Activated CD4-positive, alpha-beta T cell treated with anti-CD3 and anti-CD28 coated beads, Interleukin-2, amount 50 U/mL, for 16 hours (primary cell): ENCODE data around the gene USP10.
"Not testable (repeated sequence)": the region's sequence is repeated elsewhere in the genome, so short reads cannot be mapped to it uniquely, and the experiment has no call there.

Experiments used
- DNase-seq: peaks from one replicate; pipeline ENCODE4 v3.0.0-alpha.2; 2020

Gene USP10

GRCh38 chr16:84673561-84673960 lies 26.2 kb upstream of the USP10 start:
- DNase-seq, result no peak

GRCh38 chr16:84675423-84675822 lies 24.4 kb upstream of the USP10 start:
- no peak for DNase-seq

DNA sequence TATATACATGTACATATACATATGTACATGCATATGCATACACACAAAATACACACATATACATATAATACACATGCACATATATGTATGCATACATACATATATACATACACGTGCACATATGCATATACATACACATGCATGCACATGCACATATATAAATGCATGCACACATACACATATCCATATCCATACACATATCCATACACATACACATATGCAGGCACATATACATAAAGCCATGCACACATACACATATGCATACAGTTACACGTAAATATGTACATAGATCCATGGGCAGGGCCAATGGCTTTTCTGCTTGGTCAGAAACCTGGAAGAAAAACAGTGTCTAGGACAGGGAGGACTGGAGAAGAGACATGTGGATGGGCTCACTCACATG lies 23.9 kb upstream of the USP10 start:
- DNase-seq, result no peak

DNA sequence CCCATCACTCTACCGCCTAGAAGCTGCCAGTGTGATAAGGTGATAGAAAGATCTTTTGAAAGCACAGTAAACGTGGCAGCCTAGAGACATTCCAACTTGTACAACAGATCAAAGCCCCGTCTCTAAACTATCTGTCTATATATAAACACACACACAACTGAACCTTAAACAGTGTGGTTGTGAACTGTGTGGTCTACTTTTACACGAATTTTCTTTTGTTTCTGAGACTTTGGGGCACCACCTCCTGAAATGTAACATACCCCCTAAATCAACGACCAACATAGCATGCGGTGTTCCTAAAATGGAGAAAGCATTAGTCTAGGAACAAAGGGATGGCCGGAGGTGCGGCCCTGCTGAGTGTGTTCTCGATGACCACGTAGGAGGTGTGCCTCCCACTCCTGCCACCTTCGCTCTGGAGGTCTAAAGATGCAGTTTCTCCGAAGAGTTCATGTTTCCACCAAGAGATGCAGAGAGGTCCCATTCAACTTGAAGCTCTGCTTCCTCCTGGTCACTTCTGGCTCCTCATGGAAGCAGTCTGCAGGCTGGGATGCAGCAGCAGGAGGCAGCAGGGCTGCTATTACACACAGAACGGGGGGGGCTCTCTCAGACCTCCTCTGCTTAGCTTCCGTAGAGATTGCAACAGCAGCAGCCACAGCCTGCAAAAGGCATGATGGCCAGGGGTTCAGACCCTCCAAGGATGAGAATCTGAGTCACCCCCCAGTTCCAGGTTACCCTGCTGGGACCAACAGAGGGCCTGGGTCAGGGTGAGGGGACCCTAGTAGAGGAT lies 22.6 kb upstream of the USP10 start:
- DNase-seq, result no peak

DNA sequence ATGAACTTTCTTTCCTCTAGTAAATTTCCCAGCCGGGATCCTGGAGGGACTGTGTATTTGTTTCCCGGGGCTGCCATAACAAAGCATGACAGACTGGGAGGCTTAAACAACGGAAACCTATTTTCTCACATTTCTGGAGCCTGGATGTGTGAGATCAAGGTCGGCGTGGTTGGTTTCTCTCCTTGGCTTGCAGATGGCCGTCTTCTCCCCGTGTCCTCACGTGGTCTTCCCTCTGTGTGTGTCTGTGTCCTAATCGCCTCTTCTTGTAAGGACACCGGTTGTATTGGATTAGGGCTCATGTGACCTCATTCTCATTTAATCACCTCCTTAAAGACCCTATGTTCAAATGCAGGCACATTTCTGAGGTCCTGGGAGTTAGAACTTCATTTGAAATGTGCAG lies 22.0 kb upstream of the USP10 start:
- DNase-seq, result no peak

DNA sequence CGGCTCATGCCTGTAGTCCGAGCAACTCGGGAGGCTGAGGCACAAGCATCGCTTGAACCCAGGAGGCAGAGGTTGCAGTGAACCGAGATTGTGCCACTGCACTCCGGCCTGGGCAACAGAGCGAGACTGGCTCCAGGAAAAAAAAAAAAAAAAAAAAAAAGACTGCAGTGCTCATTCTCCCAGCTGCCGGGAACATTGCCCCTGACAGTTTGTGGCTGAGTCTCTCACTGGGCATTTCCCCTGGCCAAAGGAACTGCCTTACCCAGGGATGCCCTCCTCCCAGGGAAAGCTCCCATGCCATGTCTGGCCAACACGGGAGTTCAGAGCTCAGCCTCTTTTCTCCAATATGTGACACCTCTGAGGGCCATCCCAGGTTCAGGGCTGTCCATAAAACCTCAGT lies 21.3 kb upstream of the USP10 start:
- no peak for DNase-seq

GRCh38 chr16:84680165-84680842 lies 19.5 kb upstream of the USP10 start:
- DNase-seq, result no peak

GRCh38 chr16:84680843-84681629 lies 18.8 kb upstream of the USP10 start:
- no peak for DNase-seq

GRCh38 chr16:84683691-84684591 lies 15.9 kb upstream of the USP10 start:
- no peak for DNase-seq

DNA sequence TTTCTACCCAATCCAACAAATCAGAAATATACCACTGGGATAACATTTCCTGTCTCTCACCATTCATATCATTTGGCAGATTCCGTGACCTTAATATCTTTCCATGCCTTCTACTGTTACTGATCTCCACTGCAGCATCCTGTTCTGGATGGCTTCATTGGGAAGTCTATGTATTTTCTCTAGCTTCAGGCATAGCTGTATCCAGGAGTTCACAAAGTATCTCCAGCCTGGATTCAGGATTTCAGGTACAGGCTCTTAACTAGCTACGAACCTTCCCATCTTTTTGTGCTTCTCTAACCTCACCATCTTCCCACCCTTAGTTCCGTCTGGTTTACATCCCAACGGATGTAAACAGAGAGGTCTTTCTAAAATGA lies 15.2 kb upstream of the USP10 start:
- no peak for DNase-seq

GRCh38 chr16:84685210-84685609 lies 14.6 kb upstream of the USP10 start:
- no peak for DNase-seq

DNA sequence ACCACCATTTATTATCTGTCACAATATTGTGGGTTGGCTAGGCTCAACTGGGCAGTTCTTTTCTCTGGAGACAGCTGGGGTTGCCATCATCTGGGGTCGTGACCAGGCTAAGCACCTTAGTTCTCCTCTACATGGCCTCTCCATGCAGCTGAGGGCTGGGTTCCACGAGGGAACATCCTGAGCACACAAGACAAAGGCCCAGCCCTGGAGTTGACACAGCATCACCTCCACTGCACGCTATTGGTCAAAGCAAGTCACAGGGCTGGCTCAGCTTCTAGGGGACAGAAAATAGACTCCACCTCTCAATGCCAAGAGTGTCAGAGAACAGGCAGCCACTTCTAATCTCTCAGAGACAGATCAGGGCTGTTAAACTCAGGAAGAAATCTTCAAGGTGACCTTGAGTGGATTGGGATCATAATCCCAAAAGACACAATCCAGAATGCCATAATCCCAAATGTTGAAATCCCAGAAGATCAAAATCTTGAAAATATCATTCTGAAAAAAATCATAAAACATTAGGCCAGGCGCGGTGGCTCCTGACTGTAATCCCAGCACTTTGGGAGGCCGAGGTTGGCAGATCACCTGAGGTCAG lies 13.0 kb upstream of the USP10 start:
- DNase-seq, result no peak

DNA sequence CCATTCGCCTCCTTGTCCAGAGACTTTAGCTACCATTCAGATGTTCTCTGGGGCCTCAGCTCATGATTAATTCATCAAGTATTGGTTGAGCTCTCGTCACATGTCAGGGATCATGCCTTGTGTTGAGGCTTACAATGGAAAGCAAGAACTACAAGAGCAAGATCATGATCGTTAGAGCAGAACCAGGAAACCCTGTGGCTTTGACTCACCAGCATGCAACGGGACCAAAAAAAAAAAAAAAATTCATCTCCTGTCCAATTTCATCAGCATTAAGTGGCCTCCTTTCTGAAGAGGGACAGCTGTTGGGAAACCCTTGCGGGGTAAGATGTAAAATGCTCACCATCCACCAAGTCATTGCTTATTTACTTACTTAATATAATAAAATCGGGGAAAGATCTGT lies 12.1 kb upstream of the USP10 start:
- no peak for DNase-seq

- not testable (repeated sequence) for DNase-seq
These were observed 11.6 kb upstream of the USP10 start for GRCh38 chr16:84688163-84688562.

GRCh38 chr16:84689111-84689510 lies 10.7 kb upstream of the USP10 start:
- DNase-seq, result no peak

DNA sequence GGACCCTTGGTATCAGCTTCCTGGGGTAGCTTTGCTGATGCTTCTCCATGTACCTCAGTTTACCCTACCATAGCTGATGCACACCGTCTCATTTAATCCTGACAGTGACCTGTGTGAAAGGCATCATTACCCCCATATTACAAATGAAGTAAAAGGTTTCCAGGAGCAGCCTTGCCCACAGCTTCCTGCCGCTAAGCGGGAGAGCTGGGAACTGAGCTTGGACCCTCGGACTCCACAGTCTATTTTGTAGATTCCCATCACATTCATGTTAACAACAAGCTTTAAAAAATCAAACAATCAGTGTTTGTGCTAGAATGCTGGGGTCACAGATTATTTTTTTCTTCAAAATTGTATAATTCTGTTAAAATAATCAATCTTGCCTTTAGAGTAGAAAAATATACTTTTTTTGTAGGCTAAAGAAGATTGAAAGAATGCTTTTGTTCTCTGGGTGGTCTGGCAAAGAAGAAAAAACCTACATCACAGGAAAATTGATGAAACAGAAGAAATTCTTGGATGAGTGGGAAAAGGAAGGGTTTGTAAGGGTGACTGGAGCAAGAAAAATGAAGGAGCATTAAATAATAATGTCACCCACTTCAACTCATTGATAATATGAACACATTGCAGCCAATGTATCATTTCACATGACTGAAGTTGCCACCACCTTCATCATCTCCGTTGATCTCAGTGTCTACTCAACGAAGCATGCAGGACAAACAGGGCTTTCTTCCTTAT lies 9.5 kb upstream of the USP10 start:
- no peak for DNase-seq

GRCh38 chr16:84692451-84693214 lies 7.2 kb upstream of the USP10 start:
- DNase-seq, result no peak

GRCh38 chr16:84693869-84694268 lies 5.9 kb upstream of the USP10 start:
- not testable (repeated sequence) for DNase-seq

GRCh38 chr16:84694980-84695379 lies 4.8 kb upstream of the USP10 start:
- no peak for DNase-seq

DNA sequence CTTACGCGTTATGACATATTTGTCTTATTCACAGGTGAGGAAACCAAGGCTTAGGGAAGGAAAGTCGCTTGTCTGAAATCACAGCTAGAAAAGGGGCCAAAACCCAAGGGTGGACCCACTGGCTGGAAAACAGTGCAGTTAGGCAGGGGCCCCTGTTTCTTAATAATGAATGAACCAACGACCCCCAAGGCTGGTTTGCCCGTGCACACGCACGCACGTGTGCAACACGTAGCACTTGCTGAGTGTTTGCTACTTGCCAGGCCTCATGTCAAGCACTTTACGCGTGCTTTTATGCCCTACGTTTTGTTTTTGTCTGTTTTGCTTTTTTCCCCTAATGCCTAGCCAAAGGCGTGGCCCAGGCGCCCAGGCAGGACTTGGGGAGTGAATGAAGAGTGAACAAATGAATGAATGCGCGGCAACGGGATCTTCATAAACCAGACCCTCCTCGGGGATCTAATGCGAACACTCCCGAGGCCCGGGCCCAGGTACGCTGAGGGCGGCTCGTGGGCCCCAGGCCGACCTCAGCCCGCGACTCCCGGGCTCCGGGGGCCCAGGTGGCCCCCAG lies 571 bp upstream of the USP10 start:
- DNase-seq, result peak; percentile 14
